ENCODE measurements around the gene SNX19.

The SNX19 gene

GRCh38 chr11:130832566-130833425, 83.5 kb downstream of the SNX19 start:
- Histone ChIP-seq H3K9me3 (no peaks in the 10 kb centered on the region), H3K36me3 (no peaks in the 10 kb centered on the region), H3K4me3 (ENCODE audit: low read depth, low read length) (no peak overlapping the region), H3K4me1 (no peaks in the 10 kb centered on the region), H3K27me3 (no peaks in the 10 kb centered on the region)
- no peak for TF ChIP-seq CTCF (IDR thresholded peaks at IDR 0.05; ENCODE audit: low read depth, low read length)
- DNase-seq: no peak

GRCh38 chr11:130831976-130832375, 84.3 kb downstream of the SNX19 start:
- Histone ChIP-seq H3K36me3 (no peaks in the 10 kb centered on the region), H3K9me3 (no peaks in the 10 kb centered on the region), H3K27me3 (no peaks in the 10 kb centered on the region), H3K4me3 (ENCODE audit: low read depth, low read length) (no peak overlapping the region), H3K4me1 (no peaks in the 10 kb centered on the region)
- DNase-seq: no peak
- TF ChIP-seq CTCF (IDR thresholded peaks at IDR 0.05; ENCODE audit: low read depth, low read length): no peak

- Histone ChIP-seq H3K4me3 (ENCODE audit: low read depth, low read length) (no peak overlapping the region), H3K36me3 (no peaks in the 10 kb centered on the region), H3K9me3 (no peaks in the 10 kb centered on the region), H3K27me3 (no peaks in the 10 kb centered on the region), H3K4me1 (no peaks in the 10 kb centered on the region)
- no peak for DNase-seq
- TF ChIP-seq CTCF (IDR thresholded peaks at IDR 0.05; ENCODE audit: low read depth, low read length): no peak
These were observed 84.8 kb downstream of the SNX19 start for GRCh38 chr11:130831506-130831905.

GRCh38 chr11:130830566-130830965, 85.7 kb downstream of the SNX19 start:
- Histone ChIP-seq H3K4me3 (ENCODE audit: low read depth, low read length) (no peak overlapping the region), H3K4me1 (no peaks in the 10 kb centered on the region), H3K9me3 (no peaks in the 10 kb centered on the region), H3K27me3 (no peaks in the 10 kb centered on the region), H3K36me3 (no peaks in the 10 kb centered on the region)
- no peak for TF ChIP-seq CTCF (IDR thresholded peaks at IDR 0.05; ENCODE audit: low read depth, low read length)
- no peak for DNase-seq

- no peaks in the 10 kb centered on the region for H3K36me3 ChIP-seq
- H3K4me1 ChIP-seq: no peaks in the 10 kb centered on the region
- no peak for TF ChIP-seq CTCF (IDR thresholded peaks at IDR 0.05; ENCODE audit: low read depth, low read length)
- no peak overlapping the region for H3K4me3 ChIP-seq (ENCODE audit: low read depth, low read length)
- no peaks in the 10 kb centered on the region for H3K9me3 ChIP-seq
- no peaks in the 10 kb centered on the region for H3K27me3 ChIP-seq
- DNase-seq: no peak
These were observed 86.3 kb downstream of the SNX19 start for GRCh38 chr11:130829920-130830511.

GRCh38 chr11:130828741-130829140, 87.5 kb downstream of the SNX19 start:
- DNase-seq: no peak

More at GRCh38 chr11:130828741-130829140, 87.5 kb downstream of the SNX19 start:
- no peaks in the 10 kb centered on the region for H3K27me3 ChIP-seq
- H3K4me3 ChIP-seq (ENCODE audit: low read depth, low read length): no peak overlapping the region
- no peak for TF ChIP-seq CTCF (IDR thresholded peaks at IDR 0.05; ENCODE audit: low read depth, low read length)
- no peaks in the 10 kb centered on the region for H3K36me3 ChIP-seq
- H3K4me1 ChIP-seq: no peaks in the 10 kb centered on the region
- H3K9me3 ChIP-seq: no peaks in the 10 kb centered on the region
